EH (cell line): ENCODE measurements around the gene TRAPPC12.
"Not testable (repeated sequence)": the region's sequence is repeated elsewhere in the genome, so short reads cannot be mapped to it uniquely, and the experiment has no call there.

ENCODE experiments used
- DNase-seq: peaks from one replicate; pipeline ENCODE4 v3.0.0-alpha.2; 2015; ENCODE audit warnings: low read depth

TRAPPC12 gene

DNA sequence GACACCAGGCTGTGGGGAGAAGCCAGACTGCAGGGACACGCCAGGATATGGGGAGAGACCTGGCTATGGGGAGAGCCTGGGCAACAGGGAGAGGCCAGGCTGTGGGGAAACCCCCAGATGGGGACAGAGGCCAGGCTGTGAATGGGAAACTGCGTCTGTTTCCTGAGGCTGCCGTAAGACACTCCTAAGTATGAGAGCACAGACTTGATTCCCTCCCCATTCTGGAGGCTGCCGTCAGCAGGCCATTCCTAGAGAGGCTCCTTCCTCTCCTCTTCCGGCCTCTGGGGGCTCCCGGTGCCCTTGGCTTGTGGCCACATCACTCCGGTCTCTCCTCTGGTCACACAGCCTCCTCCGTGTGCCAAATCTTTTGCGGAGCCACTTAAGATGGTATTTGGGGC lies 107.5 kb downstream of the TRAPPC12 start:
- no peak for DNase-seq

DNA sequence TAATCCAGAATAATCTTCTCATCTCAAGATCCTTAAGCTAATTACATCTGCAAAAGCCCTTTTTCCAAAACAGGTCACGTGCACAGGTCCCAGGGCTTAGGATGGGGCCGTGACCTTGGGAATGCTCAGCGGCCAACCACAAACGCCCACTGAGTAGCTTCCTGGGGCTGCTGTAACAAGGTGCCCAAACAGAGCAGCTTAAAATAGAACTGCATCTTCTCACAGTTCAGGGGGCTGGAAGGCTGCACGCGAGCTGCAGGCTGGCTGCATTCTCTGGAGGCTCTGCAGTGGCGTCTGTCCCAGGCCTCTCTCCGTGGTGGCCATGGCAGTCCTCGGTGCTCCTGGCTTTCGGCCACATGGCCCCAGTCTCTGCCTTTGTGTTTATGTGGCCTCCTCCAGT lies 107.9 kb downstream of the TRAPPC12 start:
- DNase-seq, result no peak

DNA sequence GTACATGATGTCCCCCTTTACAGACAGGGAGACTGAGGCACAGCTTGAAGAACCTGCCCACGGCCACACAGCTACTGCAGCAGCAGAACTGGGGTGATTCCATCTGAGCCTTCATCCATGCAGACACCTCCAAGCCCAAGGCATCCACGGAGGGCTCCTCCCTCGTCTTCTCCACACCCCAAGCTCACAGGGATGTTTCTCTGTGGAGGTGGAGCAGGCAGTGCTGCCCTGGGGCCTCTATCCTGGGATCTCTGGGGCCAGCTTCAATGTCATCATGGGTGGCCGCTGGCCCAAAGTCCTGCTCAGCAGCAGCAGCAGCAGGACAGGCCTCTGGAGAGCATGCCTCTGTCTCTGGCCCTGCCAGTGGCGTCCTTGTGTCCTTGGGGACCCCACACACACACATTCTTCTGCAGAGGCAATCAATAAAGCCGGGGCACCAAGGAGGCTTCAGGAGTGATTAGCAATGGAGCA lies 108.6 kb downstream of the TRAPPC12 start:
- DNase-seq, result no peak

DNA sequence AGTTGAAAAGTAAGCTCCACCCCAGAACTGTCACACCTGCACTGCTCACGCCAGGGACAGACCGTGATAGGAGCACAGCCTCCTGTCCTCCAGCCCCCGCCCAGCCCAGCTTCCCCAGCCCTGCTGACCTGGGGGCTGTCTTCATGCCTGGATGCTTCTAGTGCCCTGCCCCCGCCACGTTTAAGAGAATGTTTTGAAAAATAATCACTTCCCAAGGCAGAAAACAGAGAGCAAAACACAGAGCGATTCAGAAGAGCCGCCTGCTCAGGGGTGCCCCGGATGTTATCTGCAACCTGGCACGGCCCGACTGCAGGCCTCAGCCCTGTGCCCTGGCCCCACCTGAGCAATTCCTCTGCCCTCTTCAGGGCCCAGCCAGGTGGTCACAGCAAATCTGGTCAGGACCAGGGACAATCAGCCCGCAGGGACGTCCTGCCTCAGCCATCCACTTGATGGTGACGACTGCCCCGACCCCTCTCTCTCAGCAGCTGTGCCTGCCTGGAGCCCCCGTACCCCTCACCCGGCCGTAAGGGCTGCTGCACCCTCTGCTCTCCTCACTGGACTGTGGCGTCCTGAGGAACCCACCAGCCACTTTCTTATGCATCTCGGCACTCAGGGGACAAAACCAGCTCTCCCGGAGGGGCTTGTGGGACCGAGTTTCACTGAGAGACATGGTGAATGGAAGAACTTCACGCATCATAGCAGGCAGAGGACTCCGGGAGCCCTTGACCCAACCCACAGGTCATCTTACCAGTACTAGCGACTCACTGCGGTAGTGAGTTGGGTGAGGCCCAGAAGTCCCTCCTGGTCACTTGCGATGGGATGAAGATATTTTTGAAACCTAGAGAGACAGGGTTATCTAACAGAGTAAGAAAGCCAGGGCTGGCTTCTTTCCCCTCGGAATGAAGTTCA lies 109.6 kb downstream of the TRAPPC12 start:
- DNase-seq, result no peak

DNA sequence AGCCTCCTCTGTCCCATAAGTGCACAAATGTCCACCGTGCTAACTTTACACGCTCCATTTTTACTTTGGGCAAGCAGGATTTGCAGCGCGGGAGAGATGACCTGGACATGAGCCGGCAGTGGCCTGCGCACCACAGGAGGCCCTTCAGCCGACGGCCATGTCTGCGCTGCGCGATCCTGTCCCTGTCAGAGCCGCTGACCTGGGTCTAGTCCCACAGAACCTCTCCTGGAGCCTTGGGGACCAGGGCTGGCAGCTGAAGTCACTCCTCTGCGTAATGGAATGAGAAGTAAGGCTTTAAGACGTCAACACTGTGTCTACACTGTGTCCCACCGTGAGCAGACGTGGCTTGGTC lies 110.2 kb downstream of the TRAPPC12 start:
- DNase-seq, result no peak

DNA sequence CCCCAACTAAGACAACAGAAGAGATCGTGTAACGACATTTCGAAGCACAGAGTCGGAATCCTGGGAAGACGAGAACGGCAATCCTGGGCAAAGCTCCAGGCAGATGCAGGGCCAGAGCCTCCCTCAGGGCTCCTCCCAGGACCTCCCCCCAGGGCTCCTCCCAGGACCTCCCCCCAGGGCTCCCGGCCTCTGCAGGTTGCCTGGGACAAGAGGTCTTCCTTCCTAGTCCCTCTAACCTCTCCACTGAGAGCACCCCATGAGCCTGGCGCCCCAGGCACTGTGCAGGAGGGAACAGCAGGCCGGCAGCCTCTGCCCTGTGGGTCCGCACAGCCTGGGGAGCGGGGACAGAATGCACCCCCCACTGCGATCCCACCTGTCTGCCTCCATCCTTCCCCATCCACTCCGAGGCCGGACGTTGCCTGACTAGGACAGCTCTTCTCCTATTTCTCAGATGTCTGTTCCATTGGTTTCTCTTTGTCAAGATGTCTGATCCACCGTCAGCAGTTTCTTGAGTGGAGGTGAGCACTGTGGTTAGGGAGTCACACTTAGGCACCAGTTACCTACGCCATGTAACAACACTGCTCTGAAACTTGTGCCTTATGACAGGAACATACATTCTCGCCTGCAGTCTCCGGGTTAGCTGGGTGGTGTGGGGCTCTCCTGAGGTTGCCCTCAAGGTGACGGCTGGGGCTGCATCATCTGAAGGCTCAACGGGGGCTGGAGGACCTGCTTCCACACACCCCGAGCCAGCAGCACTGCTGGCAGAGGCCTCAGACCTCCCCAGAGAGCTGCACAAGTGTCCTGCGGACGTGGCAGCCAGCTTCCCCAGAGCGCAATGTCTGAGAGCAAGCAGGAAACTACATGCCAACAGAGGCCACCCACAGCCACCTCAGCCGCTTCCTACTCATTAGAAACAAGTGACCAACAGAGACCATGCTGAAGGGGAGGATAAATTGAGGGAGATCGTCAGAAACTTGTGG lies 111.0 kb downstream of the TRAPPC12 start:
- DNase-seq, result peak; percentile 9

DNA sequence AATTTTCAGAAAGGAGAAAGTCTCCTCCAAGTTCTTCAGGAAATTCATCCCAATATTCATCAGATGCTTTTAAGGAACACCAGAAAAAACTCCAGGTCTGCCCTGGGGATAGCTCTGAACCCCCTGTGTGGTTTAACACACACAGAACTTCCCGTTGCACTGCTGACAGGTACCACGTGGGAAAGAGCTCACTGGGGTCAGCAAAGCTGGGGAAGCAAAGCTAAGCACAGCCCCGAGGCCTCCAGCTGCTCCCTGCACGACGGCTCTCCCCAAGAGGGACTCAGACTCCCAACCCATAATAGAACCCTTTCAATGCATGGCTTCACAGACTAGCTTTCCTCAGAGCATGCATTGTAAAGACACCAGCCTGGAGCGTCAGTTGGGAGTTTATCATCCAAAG lies 111.8 kb downstream of the TRAPPC12 start:
- no peak for DNase-seq

DNA sequence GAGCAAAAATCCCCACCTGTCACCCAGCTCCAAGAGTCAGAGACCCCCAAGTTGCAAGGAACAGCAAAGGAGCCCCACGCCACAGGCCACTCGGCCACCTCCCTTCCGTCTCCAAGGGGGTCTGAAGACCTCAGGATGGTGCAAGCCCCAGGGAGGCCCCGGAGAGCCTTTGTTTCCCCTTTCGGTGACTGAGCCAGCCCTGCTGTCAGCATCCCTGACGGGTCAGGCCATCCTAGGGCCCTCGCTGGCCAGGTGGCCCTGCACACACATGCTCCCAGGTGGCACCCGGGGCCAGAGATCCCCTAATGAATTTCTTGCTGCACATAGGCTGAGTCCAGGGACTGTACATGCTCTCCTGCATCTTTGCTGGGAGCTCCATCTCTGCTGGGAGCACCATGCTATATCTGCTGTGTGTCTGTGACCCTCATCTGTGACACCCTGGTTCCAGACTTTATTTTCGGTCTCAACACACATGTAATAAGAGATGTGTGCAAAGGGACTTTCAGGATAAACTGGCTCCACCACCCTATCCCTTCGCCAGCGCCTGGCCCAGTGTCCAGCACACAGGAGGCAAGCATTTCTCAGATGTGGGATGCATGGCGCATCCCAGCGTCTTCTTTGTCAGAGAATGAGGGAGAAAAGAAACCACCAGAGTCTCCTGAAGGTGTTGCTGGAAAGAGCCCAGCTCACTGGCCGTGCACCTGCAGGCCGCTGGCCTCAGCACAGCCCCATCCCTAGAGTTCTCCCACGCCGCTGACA lies 112.4 kb downstream of the TRAPPC12 start:
- DNase-seq, result no peak

DNA sequence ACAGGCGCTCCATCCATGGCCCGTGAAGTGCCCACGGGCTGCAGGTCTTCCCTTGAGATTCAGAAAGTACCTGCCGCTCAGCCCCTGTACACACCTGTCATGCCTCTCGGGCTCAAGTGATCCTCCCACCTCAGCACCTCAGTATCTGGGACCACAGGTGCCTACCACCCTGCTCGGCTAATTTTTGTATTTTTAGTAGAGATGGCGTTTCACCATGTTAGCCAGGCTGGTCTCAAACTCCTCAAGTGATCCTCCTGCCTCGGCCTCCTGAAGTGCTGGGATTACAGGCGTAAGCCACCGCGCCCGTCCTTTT lies 112.9 kb downstream of the TRAPPC12 start:
- DNase-seq, result not testable (repeated sequence)

DNA sequence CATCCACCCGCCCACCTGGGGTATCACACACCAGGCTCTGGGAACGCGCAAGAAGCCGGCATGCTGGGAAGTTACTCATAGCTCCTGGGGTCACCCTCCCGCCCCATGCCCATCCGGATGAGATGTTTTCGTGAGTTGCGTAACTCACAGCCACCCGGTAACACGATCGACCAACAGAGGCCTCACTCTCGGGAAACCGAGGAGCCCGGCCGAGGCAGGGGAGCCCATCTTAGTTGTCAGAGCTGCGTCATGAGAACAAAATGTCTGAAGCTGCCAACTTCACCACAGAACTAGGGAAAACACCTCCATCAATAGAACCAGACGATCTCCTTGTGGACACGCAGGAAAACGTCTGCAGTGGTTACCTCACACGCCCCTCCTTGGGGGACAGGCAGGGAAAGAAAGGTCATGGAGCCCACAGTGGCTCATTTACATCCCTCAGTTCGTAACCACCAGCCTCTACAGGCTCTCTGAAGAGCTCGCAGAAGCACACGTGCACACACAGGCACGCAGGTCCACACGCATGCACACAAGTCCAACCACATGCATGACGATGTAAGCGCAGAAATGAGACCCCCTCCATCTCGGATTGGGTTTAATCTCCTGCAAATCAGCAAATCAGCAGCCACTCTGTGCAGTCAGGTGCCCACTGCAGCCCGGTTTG lies 113.6 kb downstream of the TRAPPC12 start:
- DNase-seq, result peak; percentile 74

DNA sequence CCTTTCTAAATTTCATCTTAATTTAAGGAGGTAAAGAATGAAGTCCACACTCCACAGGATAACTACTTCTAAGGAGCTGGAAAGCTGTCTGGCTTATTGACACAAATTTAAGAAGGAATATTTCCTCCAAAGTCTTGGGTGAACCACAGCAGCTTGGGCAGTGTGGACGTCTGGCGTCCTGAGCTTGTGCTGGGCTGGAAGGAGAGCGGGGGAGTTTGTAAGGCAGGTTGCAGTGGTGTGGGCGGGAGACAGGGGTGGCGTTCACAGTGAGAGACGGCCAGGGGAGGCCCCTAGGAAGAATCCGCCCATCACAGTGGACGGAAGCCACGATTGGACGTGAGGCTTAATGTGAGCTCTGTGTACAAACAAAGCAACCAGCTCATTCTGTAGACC lies 114.1 kb downstream of the TRAPPC12 start:
- peak; percentile 41 for DNase-seq

DNA sequence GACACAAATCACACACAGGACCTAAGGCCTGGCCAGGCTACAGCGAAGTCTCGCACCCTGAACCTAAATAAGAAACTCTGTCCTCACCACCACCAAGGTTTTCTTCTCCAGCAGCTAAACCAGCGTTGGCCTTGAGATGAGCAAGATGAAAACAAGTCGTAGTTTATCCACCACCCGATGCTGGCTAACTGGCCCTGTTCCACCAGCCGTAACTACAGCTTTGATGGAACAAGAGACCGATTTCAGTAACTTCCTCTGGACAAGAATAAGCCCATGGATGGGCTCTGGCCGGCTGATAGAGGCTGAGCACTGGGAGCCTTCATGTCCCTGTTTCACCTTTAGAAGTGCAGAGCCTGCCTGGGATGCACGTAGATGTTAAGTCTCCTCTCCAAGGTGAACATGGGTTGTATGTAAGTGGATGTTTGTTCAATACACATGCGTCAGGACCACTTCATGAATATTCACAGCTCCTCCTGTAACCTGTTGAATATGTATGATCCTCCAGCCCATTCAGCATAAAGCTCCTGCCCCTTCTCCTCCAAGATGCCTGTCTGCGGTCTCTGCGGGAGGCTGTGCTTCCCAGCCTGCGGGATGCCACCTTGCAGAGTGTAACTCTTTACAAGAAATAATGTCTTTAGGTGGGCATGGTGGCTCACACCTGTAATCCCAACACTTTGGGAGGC lies 115.6 kb downstream of the TRAPPC12 start:
- no peak for DNase-seq

DNA sequence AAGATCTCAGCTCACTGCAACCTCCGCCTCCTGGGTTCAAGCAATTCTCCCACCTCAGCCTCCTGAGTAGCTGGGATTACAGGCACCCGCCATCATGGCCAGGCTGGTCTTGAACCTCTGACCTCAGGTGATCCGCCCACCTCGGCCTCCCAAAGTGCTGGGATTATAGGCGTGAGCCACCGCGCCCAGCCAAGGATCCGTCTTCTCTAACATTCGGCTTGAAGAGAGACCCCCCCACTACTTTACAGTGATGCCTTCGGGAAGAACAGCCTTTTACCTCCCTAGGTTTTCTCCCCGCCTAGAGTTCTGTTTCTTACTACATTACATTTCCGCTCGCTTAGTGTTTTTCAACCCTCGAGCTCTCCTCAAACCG lies 117.2 kb downstream of the TRAPPC12 start:
- not testable (repeated sequence) for DNase-seq

DNA sequence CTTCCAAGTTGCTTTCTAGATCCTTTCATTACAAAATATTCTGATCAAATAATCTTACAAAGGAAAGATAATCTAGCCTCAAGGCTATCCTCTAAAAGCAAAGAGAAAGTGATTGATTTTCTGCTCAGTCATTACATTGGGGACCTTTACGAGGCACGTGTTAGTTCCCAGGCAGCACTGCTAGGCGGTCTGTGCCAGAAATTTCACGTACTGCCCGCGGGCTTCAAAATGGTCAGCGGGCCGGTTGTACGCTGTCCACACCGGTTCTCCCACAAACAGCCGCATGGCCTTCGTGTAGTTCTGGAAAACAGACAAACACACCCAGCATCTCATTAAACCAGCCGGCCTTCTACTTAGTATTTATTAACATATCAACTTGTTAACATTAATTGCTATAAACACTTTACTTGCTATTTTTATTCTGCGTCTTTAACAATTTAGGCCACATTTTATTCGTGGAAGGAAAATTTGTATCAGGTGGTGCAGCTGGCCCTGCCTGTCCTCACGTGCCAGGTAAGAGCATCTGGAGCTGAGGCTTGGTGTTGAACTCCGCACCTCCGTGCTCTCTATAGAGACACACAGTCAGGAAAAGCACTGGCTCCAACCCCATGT lies 119.4 kb downstream of the TRAPPC12 start:
- DNase-seq, result no peak

DNA sequence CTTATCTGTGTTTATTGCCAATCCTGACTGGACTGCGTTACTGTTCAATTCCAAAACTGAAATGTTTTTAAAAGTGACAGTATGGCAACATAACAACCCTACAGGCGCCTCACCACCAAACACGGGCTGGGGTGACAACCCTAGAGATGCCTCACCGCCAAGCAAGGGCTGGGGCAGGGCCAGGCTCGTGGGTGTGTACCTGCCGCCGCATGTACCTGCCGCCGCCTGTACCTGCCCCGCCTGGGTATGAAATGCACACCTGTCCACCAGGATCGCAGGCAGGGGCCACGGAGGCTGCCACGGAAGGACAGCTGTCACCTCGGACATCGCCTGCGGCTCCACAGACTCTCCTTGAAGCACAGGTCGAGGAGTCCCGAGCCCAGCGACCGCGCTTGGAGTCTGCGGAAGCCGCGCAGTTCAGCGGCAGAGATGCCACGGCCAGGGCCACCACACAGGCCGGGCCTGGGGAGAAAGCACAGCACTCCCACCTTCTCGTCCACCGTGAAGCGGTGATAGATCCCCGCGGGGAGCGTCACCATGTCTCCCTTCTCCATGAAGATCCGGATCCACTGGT lies 120.9 kb downstream of the TRAPPC12 start:
- DNase-seq, result no peak

DNA sequence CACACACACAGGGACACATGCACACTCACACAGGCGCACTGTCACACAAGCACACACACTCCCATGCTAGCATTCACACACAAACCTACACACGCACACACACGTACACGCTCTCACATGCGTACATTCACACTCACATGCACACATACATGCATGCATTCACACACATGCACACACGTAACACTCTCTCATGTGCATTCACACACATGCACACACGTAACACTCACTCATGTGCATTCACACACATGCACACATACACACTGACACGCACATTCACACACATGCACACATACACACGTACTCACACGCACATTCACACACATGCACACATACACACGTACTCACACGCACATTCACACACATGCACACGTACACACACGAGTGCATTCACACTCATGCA lies 123.6 kb downstream of the TRAPPC12 start:
- no peak for DNase-seq

DNA sequence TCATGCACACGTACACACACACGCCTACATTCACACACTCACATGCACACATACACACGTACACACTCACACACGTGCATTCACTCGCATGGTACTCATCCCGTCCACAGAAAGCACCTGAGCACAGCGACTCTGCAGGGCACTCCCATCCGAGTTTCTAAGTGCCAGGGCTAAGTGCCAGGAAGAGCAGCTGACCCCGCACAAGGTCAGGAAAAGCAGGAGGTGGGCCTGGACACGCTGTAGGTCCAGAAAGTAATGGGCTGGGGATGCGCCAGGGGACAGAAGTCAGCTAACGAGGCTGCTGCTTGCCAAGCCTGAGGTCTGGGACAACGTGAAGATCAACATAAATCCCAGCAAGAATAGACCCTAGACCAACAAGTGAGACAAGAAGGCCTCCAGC lies 124.0 kb downstream of the TRAPPC12 start:
- no peak for DNase-seq

DNA sequence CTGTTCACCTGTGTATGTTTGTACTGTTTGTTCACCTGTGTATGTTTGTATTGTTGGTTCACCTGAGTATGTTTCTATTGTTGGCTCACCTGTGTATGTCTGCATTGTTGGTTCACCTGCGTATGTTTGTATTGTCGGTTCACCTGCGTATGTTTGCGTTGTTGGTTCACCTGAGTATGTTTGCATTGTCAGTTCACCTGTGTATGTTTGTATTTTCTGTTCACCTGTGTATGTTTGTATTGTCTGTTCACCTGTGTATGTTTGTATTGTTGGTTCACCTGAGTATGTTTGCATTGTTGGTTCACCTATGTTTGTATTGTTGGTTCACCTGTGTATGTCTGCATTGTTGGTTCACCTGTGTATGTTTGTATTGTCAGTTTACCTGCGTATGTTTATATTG lies 125.2 kb downstream of the TRAPPC12 start:
- DNase-seq, result no peak

DNA sequence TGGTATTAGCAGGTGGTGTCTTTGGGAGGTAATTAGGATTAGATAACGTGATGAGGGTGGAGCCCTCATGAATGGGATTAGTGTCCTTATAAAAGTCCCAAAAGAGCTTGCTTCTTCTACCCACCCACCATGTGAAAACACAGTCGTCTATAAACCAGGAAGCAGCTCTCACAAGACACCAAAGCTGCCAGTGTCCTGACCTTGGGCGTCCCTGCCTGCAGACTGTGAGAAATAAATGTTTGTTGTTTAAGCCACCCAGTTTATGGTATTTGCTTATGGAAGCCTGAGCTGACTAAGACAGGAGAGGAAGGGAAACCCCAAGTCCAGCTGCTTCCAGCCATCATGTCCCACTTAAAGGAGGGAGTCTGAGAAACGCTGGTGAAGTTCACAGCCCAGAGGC lies 126.3 kb downstream of the TRAPPC12 start:
- DNase-seq, result peak; percentile 8

DNA sequence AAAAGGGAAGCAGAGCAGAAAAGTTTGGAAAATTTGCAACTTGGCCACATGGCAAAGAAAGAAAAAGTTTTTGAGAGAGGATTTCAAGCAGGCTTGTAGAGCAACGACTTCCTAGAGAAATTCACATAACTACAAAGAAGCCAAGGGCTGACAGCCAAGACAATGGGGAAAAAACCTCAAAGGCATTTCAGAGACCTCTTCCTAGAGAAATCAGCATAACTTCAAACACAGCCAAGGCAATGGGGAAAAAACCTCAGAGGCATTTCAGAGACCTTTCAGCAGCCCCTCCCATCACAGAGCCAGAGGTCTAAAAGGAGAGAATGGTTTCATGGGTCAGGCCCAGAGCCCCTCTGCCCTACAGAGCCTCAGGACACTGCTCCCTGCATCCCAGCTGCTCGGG lies 132.6 kb downstream of the TRAPPC12 start:
- no peak for DNase-seq
